Measurements from ENCODE around the gene DIAPH2.

- TF ChIP-seq CTCF (IDR thresholded peaks at IDR 0.05 in 4 of 5, conservative IDR thresholded peaks at IDR 0.05 in 1 of 5) (no peak), POLR2A (IDR thresholded peaks at IDR 0.05) (no peak)
These were observed 525.9 kb downstream of the DIAPH2 start for GRCh38 chrX:97210501-97210900.
